Ecto neural progenitor cell (in vitro differentiated cells): ENCODE results near the gene MS4A15.
A peak's percentile ranks its signal among the peaks of the same experiment; 100 is the strongest.
"Not testable (repeated sequence)": the region's sequence is repeated elsewhere in the genome, so short reads cannot be mapped to it uniquely, and the experiment has no call there.

Source experiments
- DNase-seq: peaks from one replicate; pipeline ENCODE4 v3.0.0-alpha.2; 2018; ENCODE audit warnings: low spot score

MS4A15 gene

DNA sequence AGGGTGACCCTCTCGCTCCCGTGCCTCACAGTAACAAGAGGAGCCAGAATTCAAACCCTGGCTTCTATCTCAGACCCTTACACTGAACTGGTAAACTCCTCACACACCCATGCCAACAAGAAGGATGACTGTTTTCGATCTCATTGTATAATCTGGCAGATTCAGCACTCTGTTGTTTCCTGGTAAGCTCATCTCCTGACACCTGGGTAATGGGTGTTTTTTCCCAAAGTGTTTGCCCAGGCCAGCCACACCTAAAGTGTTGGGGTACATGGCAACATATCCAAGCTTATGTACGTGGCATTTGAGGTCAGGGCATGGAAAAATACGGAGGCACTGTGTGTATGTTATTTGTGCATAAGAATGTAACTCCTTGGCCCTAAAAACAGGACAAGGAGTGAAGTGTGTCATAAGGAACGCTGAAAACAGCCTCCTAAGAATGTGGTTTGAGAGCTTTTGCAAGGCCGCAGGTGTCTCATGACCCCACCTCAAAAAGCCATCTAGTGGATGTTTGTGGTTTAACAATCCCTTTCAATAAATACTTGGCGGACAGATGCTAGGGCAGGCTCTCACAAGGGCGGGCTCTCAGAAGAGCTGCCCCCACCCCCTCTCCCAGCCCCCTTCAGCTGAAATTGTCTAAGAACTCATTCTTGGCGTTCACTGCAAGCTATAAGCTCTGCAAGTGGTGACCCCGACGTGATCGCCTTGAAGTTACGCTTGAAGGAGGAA, at the start of gene MS4A15:
MS4A15 (plus strand) TSS at position 561 of the 726 bp plus-strand sequence. CDS start 6,867 bp downstream, outside the sequence.
- no peak for DNase-seq

- no peak for DNase-seq
These were observed 49.7 kb upstream of the MS4A15 start for GRCh38 chr11:60706931-60707330.

DNA sequence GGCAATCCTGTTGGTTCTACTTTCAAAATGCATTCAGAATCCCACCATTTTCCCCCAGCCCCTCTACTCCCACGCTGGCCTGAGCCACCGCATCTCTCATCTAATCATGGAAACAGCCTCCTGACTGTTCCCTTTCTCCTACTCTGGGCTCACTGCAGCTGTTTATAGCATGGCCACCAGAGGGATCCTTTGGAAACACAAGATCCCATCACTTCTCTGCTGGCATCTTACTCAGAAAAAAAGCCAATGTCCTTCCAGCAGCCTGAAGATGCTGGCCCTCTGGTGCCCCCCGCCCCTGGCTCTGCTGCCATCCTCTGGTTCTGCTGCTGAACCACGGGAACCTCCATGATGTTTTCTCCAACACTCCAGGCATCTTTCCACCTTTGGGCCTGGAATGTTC, 46.2 kb upstream of the MS4A15 start:
- DNase-seq, result no peak

- peak; percentile 19 for DNase-seq
These were observed 45.4 kb upstream of the MS4A15 start for GRCh38 chr11:60711276-60711675.

DNA sequence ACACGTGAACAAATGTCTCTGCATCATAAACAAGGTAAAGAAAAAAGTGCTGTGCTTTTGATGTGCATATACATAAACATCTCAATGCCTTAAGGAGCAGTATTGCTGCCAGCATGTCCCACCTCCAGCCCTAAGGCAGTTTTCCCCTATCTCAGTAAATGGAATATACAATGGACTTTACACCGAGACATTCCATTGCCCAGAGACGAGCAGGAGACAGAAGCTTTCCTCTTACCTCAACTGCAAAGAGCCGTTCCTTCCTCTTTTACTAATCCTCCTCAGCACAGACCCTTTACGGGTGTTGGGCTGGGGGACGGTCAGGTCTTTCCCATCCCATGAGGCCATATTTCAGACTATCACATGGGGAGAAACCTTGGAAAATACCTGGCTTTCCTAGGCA, 43.2 kb upstream of the MS4A15 start:
- DNase-seq, result not testable (repeated sequence)

DNA sequence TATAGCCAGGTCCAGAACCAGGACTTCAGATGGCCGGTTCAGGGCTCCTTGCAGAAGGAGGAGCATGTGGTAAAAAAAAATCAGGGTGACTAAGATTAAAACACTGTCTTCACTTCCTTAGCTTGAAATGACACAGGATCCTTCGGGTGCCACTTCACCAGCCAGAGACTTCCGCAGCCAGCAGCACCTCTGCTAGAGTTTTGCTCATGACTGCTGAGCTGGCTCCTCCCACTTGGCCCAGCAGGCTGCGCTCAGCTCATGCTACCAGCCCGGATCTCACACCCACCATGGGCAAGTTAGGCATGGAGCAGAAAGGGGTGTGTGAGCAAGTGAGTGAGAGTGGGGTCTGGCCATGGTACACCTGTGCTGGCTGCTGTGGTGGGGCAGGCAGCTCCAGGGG, 38.7 kb upstream of the MS4A15 start:
- no peak for DNase-seq

DNA sequence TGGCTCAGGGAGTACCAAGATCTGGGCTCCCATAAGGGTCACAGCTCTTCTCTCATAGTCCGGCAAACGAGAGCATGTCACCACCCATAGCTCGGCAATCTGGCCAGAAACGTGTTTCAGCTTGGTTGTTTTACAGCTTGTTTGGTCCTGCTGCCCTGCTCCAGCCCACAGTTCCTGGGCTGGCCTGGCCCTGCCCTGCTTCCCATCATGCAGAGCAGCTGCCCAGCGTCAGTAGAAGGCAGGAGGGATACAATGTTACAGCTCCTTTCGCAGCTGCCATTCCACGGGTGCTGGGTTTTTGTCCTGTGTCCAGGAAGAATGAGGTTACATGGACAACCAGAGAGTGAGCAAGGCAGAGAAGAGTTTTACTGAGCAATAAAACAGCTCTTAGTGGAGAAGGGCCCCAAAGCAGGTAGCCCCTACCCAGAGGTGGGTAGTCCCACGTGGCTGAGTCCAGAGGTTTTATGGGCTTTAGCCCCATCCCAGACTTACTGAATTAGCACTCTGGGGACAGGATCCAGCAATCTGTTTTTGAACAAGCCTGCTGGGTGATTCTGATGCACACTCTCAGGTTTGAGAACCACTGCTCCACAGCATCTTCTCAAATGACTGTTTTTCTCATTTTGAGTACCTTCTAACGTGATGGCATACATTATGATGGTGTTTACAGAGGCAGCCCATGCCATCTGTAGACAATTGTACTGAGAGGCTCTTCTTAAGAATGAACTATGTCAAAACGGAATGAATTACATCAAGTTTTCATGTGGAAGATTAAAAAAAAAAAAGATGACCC, 37.9 kb upstream of the MS4A15 start:
- no peak for DNase-seq

DNA sequence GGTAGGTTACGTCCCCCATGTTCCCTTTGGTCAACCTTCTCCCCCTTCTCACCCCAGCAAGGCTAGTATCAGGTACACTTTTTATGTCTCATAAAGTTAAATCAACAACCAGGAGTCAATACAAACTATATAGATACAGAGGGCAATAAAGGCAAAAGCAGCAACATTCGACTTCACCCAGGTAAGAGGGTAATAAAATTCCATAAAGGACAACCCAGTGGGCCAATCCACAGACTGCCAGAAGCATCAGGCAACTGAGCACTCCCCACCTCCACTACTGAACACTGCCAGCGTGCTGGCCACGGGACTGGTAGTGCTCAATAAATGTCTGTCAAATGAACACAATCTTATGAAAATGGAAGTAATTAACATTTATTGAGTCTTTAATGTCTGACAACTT, 37.3 kb upstream of the MS4A15 start:
- DNase-seq, result no peak

GRCh38 chr11:60720460-60720859, 36.2 kb upstream of the MS4A15 start:
- no peak for DNase-seq

DNA sequence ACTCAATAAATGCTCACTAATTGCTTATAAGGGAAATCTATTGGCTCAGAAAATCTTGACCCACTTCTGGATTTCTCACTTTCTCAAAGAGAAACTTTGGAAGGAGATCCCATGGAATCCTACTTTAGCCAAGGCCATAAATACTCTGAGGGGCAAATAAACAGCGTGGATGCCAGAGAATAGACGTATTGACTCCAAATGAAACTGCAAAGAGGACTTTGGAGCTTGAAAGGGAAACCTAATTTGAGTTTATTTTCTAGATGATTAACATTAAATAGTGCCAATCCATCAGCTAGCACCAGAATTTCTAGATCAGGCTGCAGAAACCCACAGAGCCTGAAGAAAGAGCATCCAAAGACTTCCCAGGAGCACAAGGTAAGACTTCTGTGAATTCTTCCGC, 32.2 kb upstream of the MS4A15 start, which contains the start of gene MS4A18:
MS4A18 (plus strand) TSS at position 301 of the 400 bp plus-strand sequence.
- no peak for DNase-seq

- DNase-seq, result no peak
These were observed 31.1 kb upstream of the MS4A15 start for GRCh38 chr11:60725592-60725991.

GRCh38 chr11:60731586-60731985, 25.1 kb upstream of the MS4A15 start:
- no peak for DNase-seq

DNA sequence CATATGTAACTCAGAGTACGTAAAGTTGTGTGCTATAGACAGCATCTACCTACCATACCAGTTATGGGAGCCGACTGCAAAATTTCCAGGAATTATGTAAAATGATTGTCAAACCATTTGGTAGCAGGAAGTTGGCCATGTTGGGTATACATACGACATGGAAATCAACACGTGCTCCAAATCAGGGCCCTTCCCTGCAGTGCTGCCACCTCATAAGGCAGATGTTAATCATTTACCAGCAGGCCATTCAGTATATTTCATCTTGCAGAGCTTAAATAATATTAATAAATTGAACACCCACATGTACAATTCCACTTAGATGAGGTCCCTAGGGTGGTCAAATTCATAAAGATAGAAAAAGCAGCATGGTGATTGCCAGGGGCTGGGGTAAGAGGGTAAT, 22.4 kb upstream of the MS4A15 start:
- no peak for DNase-seq

DNA sequence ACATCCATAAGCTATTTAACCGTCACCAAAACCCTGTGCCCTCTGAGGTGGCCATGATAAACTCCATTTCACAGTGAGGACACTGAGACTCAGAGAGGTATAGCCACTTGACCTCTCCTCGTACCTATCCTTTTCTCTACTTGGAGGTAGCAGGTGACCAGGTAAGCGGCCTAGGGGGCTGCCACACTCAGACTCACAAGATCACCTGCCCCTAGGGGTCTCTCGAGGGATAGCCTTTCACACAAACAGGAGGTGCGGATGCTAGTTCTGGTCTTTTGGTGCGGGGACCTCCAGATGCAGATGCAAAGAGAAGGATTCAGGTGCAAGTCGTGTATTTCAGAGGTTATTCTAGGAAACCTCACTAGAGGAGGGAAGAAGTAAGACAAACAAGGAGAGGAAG, 17.6 kb upstream of the MS4A15 start:
- no peak for DNase-seq

GRCh38 chr11:60740573-60740972, 16.1 kb upstream of the MS4A15 start:
- no peak for DNase-seq

GRCh38 chr11:60741421-60741820, 15.2 kb upstream of the MS4A15 start:
- DNase-seq, result no peak

DNA sequence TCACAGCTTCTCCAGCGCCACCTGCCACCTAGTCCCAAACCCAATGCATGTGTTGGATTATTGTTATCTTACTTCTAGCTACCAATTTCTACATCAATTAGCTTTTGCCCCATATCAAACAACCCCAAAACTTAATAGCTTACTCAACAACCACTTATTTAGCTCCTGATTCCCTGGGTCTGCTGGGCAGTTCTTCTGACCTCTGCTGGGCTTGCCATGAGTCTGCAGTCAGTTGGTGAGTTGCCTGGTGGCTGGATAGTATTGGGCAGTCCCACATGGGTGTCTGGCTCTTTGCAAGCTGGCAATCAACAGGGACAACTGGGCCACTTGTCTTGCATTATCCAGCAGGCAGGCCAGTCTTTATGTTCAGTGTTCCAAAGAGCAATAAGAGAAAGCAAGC, 13.6 kb upstream of the MS4A15 start:
- DNase-seq, result no peak

GRCh38 chr11:60744114-60744513, 12.6 kb upstream of the MS4A15 start:
- no peak for DNase-seq

- no peak for DNase-seq
These were observed 9.3 kb upstream of the MS4A15 start for GRCh38 chr11:60747359-60747873.

DNA sequence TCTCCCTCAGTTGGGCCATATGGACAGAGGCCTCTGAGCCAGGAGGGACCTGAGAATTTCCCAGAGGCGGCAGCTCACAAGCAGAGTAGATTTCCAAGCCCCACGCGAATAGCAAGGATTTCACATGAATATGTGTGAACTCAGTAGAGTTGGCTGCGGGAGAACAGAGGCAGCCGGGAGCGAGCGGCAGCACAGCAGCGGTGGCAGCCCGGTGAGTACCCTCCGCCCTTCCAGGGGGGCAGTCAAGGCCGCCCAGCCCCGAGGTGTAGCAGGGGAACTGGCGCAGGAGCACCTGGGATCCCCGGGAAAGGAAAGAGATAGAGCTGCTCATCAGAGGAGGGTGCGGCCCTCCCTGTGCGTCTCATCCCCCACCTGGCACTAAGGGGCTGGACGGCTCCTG, 8.4 kb upstream of the MS4A15 start:
- DNase-seq, result no peak

DNA sequence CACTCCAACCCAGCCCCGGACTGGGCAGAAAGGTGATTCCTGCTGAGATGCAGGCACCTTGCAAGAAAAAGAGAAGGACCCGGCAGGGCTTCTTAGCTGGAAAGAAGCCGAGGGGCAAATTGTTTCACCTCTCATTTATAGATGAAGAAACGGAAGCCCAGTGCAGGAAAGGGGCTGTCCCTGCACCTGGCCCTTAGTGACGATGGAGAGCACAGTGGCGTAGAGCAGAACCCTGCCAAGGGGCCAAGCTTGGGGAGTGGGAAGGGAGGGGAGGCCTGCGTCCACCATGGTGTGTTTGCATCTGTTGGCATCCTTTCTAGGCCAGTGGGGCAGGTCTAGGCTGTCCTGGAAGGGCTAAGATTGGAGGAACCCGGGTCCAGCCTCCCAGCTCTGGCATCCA, 7.8 kb upstream of the MS4A15 start:
- no peak for DNase-seq

DNA sequence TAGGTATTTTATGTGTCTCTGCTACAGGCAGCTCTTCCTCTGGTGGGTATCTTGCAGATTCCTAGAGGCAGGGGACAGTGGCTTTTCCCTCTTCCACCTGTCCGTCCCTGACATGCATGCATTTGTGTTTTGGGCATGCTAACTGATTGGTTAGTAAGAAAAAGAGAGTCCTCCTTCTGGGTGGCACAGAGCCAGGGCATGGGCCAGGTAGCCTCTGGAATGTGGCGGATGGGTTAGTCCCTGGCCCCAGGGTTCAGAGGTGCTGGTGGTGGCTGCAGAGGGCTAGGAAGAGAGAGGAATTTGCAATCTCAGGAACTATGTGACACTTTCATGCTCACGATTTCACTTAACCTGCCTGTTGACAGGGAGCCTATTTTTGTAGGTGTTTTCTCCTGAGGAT, 5.8 kb upstream of the MS4A15 start:
- no peak for DNase-seq

DNA sequence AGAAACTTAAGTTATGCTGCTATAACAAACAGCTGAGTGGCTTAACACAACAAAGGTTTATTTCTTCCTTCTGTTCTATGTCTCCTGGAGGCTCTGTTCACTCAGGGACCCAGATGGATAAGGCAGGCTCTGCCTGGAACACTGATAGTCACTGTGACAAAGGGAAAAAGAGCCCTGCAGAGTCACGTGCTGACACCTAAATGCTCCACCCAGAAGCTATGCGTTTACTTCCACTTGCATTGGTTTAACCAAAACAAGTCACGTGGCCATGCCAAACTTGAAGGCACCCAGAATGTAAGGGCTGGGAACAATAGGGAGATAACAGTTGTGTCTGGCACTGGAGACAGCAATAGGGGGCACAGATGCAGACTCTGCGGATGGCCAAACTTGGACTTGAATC, 3.4 kb upstream of the MS4A15 start:
- no peak for DNase-seq
